Heart left ventricle (tissue), 16 donors: ENCODE data around the gene HDGFL3. TPM values are rescaled to one million over a fixed set of nuclear protein-coding genes. Genes with fewer than 3 reads are reported as not detected.

Source experiments
- ATAC-seq, 4 donors: fragments of 200-7000 bp; cut with Tn5 transposase; one replicate each; pipeline ENCODE4 v1.9.1; 2020 to 2022; ENCODE audit warnings: moderate library complexity in 4 of 4, mild to moderate bottlenecking in 3 of 4, moderate number of reproducible peaks in 1 of 4
- DNase-seq, 5 donors: peaks; one replicate each; pipeline ENCODE4 v3.0.0-alpha.2; 2020
- H3K27ac ChIP-seq, 12 donors: fragments of 200-600 bp; sonication (generic) in 4 of 12; one replicate each; pipeline versions ENCODE4 v1.5.0 to v1.8.0; 2016 to 2022; ENCODE audit warnings: mild to moderate bottlenecking in 2 of 12
- H3K27me3 ChIP-seq, 9 donors: fragments of 200-600 bp; sonication (generic) in 2 of 9; one replicate each; pipeline versions ENCODE4 v1.5.1 to v1.8.0; 2016 to 2022; ENCODE audit warnings: mild to moderate bottlenecking in 3 of 9
- H3K36me3 ChIP-seq, 9 donors: fragments of 200-600 bp; sonication (generic) in 2 of 9; one replicate each; pipeline versions ENCODE4 v1.5.0 to v1.8.0; 2018 to 2022; ENCODE audit warnings: mild to moderate bottlenecking in 2 of 9
- H3K4me1 ChIP-seq, 12 donors: fragments of 200-600 bp; sonication (generic) in 4 of 12; one replicate each; pipeline versions ENCODE4 v1.5.0 to v1.8.0; 2016 to 2022; ENCODE audit warnings: mild to moderate bottlenecking in 3 of 12
- H3K4me3 ChIP-seq, 12 donors: fragments of 200-600 bp; sonication (generic) in 4 of 12; one replicate each; pipeline versions ENCODE4 v1.5.0 to v1.8.0; 2017 to 2022; ENCODE audit warnings: mild to moderate bottlenecking in 9 of 12, moderate library complexity in 4 of 12
- H3K9me3 ChIP-seq, 12 donors: fragments of 200-600 bp; sonication (generic) in 4 of 12; one replicate each; pipeline versions ENCODE4 v1.5.0 to v1.8.0; 2016 to 2022; ENCODE audit warnings: mild to moderate bottlenecking in 1 of 12
- POLR2A ChIP-seq, 2 donors: fragments of 450-650 bp; IDR thresholded peaks; one replicate each; pipeline ENCODE4 v1.6.1; 2017; ENCODE audit warnings: antibody characterized with exemption in 2 of 2, mild to moderate bottlenecking in 2 of 2, moderate library complexity in 2 of 2
- WGBS, 4 donors: extraction: QIAGEN DNeasy Blood & Tissue Kit in 2 of 4; methylation state at CpG; one replicate each; pipeline versions ENCODE4 v1.1.5 to v1.1.7; 2013 to 2018; 5-methylcytosine and 5-hydroxymethylcytosine counted together
- intact Hi-C, 10 donors: fragments of 100-400 bp; cut with DNase I; formaldehyde crosslinking; loops; one replicate each; pipeline versions ENCODE4 v1.11.1 to v1.14.2; 2022
- long read RNA-seq, 3 donors: library from polyadenylated mRNA; unstranded; transcript quantifications; one replicate each; pipeline ENCODE4 v2.0.0, GENCODE V29; 2020 to 2021
- polyA plus RNA-seq, 2 donors: library from polyadenylated mRNA; stranded (reverse); fragments of 200-250 nt; gene quantifications; one replicate each; pipeline ENCODE4 v1.2.3, GENCODE V29; 2013
- total RNA-seq, 9 donors: library from RNA; depleted of rRNA in 2 of 9; stranded (reverse); fragments of >200 nt in 2 of 9; fragmentation: NEBNext Ultra II Directional in 3 of 9; extraction: Animal tissue kit (Norgen Biotek cat#: 25700) in 3 of 9; gene quantifications; one replicate each; pipeline versions ENCODE4 v1.1.0 to v1.2.4, GENCODE V29; 2016 to 2023
- TF ChIP-seq, protein P1 (sequence below), 12 donors: fragments of 200-600 bp; sonication (generic) in 4 of 12; IDR thresholded peaks; one replicate each; pipeline versions ENCODE4 v1.5.0 to v1.8.0; 2018 to 2022; ENCODE audit warnings: antibody characterized with exemption in 12 of 12, mild to moderate bottlenecking in 5 of 12
- donor health status: ischemic (EF 13 %, LVEDD 7.1; RV severe dilation, severe dysfunction).
- donor health status: healthy with polysubstance abuse.
- donor health status: DM: no; HTN: yes; CAD: no.
- donor health status: DM: no; HTN: no; CAD: no.
- donor health status: ischemic (EF 25% LVEDD 6.9; RV normal size, moderate dysfunction).
- donor health status: ischemic (EF 25% LVEDD 5.7; RV mildly dilated, moderate dysfunction).
- donor health status: healthy.
- donor health status: DM: yes; HTN: yes; CAD: no.
- donor health status: ischemic (EF 35%, LVEDD 5.7; RV mildly dilated, moderate dysfunction).
- donor health status: nonischemic (EF 11% LVEDD 7.7; RV severe dilation, severe dysfunction).
- donor health status: DM: yes; HTN: yes; CAD: no.
- donor health status: PGD.
- donor health status: ischemic (EF 29% LVEDD 5.4; RV normal size, mild dysfunction).
- donor health status: nonischemic (EF 23%, LVEDD 6.1; RV moderate dilation, normal function).

HDGFL3 gene
- 10 to 100 TPM; 26.4 to 50.7 (median 40.1) TPM for total RNA-seq
- 10 to 100 TPM in 1 of 2 donors, 1 to 10 TPM in 1; 9.6 to 22.3 TPM for polyA plus RNA-seq
- long read RNA-seq, donor 1, full-length matches to known transcripts: 63 of 75 reads
- long read RNA-seq, donor 1, partial matches to known transcripts: 9 of 75 reads
- long read RNA-seq, donor 1, other reads (novel, unspliced or antisense): 3 of 75 reads
- long read RNA-seq, donor 2, full-length matches to known transcripts: 27 of 37 reads
- long read RNA-seq, donor 2, partial matches to known transcripts: 1 of 37 reads
- long read RNA-seq, donor 2, other reads (novel, unspliced or antisense): 9 of 37 reads
- long read RNA-seq, donor 3, full-length matches to known transcripts: 50 of 64 reads
- long read RNA-seq, donor 3, partial matches to known transcripts: 5 of 64 reads
- long read RNA-seq, donor 3, other reads (novel, unspliced or antisense): 9 of 64 reads

- H3K9me3 ChIP-seq: no peaks in the 10 kb centered on the region
- DNase-seq (peak; percentile 69 to 76 (median 75)), ATAC-seq (peak; percentile 7 to 64 (median 50))
- WGBS, 4 donors: 0 to 1% (median 1%) methylated on average over 19 to 94 of the region's 94 CpGs
- TF ChIP-seq POLR2A (IDR thresholded peaks at IDR 0.05): peak in 1 of 2 donors; percentile 38
- TF ChIP-seq, protein P1, sequence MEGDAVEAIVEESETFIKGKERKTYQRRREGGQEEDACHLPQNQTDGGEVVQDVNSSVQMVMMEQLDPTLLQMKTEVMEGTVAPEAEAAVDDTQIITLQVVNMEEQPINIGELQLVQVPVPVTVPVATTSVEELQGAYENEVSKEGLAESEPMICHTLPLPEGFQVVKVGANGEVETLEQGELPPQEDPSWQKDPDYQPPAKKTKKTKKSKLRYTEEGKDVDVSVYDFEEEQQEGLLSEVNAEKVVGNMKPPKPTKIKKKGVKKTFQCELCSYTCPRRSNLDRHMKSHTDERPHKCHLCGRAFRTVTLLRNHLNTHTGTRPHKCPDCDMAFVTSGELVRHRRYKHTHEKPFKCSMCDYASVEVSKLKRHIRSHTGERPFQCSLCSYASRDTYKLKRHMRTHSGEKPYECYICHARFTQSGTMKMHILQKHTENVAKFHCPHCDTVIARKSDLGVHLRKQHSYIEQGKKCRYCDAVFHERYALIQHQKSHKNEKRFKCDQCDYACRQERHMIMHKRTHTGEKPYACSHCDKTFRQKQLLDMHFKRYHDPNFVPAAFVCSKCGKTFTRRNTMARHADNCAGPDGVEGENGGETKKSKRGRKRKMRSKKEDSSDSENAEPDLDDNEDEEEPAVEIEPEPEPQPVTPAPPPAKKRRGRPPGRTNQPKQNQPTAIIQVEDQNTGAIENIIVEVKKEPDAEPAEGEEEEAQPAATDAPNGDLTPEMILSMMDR (IDR thresholded peaks at IDR 0.05): peak in 2 of 12 donors; percentile 12 to 18
- no peaks in the 10 kb centered on the region for H3K36me3 ChIP-seq
- peaks cover 0 to 35% (median 18%) of the 10 kb centered on the region in 12 donors for H3K4me1 ChIP-seq
- peaks cover 0 to 3% (median 0%) of the 10 kb centered on the region in 9 donors for H3K27me3 ChIP-seq
- H3K4me3 ChIP-seq: peak within 1 kb of the TSS; percentile 48 to 93 (median 82)
- H3K27ac ChIP-seq: peak within 1 kb of the TSS; percentile 84 to 95 (median 90)
- intact Hi-C loops: loop anchor here (1.0 to 10.0 kb wide), 10 partner anchors 53 to 666 kb away; partner anchors contain the start of genes C15orf40 (in 10 of the 10), BTBD1 (in 4 of the 10), TM6SF1 (in 2 of the 10) and RPS17 (in 1 of the 10)
Measured at GRCh38 chr15:83207660-83208366, at the start of gene HDGFL3. Gene HDGFL3, minus strand, starts transcription at chr15:83207823. Its CDS starts 409 bp downstream, at chr15:83207414.

GRCh38 chr15:83250781-83251180 is 43.2 kb upstream of the HDGFL3 start:
- Histone ChIP-seq H3K4me3 (no peak overlapping the region), H3K27ac (no peak overlapping the region), H3K27me3 (peaks cover 7 to 33% (median 20%) of the 10 kb centered on the region in 9 donors), H3K9me3 (no peaks in the 10 kb centered on the region), H3K36me3 (no peaks in the 10 kb centered on the region), H3K4me1 (peaks cover 0 to 3% (median 0%) of the 10 kb centered on the region in 12 donors)
- TF ChIP-seq, protein P1 (IDR thresholded peaks at IDR 0.05): no peak
- TF ChIP-seq POLR2A (IDR thresholded peaks at IDR 0.05): no peak
- ATAC-seq (no peak), DNase-seq (no peak)
- intact Hi-C loops: loop anchor here in 3 of 10 donors (5.0 kb wide), 3 partner anchors 127 to 312 kb away; no protein-coding TSS in a partner anchor

- Histone ChIP-seq H3K4me1 (peaks cover 0 to 3% (median 0%) of the 10 kb centered on the region in 12 donors), H3K36me3 (no peaks in the 10 kb centered on the region), H3K4me3 (no peak overlapping the region), H3K9me3 (no peaks in the 10 kb centered on the region), H3K27ac (no peak overlapping the region), H3K27me3 (peaks cover 7 to 38% (median 24%) of the 10 kb centered on the region in 9 donors)
- ATAC-seq: no peak
- intact Hi-C loops: loop anchor here (2.0 to 10.0 kb wide), 11 partner anchors 126 to 786 kb away; no protein-coding TSS in a partner anchor
- no peak for DNase-seq
- TF ChIP-seq, protein P1 (IDR thresholded peaks at IDR 0.05): no peak
- no peak for TF ChIP-seq POLR2A (IDR thresholded peaks at IDR 0.05)
- WGBS, 4 donors: 24 to 48% (median 31%) methylated on average over 3 of the region's 3 CpGs
Measured at GRCh38 chr15:83249030-83249343, 41.4 kb upstream of the HDGFL3 start.
